ENCODE data around the gene ENO1. TPM values are rescaled to one million over a fixed set of nuclear protein-coding genes. Genes with fewer than 3 reads are reported as not detected.

ENO1 gene
- total RNA-seq, 1 donor from 2014 or later, result 3,637 TPM

Other genes starting within 250 kb of the ENO1 start
- gene RERE, start 61.0 kb downstream of the ENO1 start, total RNA-seq, result 139 and 154 TPM in 2 replicates
- gene CA6, start 67.2 kb upstream of the ENO1 start, total RNA-seq, result 0.37 and 0.41 TPM in 2 replicates
- gene SLC2A7, start 147.7 kb upstream of the ENO1 start, total RNA-seq, result not detected in 2 replicates
- not detected in 2 replicates for gene SLC2A5, start 190.9 kb upstream of the ENO1 start, total RNA-seq